Breast epithelium (tissue), 3 donors: ENCODE data around the gene CYP24A1.

Source experiments
- POLR2A ChIP-seq: fragments of 450-650 bp; IDR thresholded peaks from one replicate; pipeline ENCODE4 v1.6.1; 2016; ENCODE audit warnings: antibody characterized with exemption, mild to moderate bottlenecking, moderate library complexity
- POLR2AphosphoS5 ChIP-seq, 3 donors: sonication (generic); formaldehyde crosslinking; IDR thresholded peaks; one replicate each; pipeline ENCODE4 v1.6.1; 2017; ENCODE audit warnings: antibody characterized with exemption in 3 of 3
- TF ChIP-seq, protein P1 (sequence below), 3 donors: fragments of 450-650 bp; IDR thresholded peaks; one replicate each; pipeline ENCODE4 v1.5.1; 2016 to 2017; ENCODE audit warnings: antibody characterized with exemption in 3 of 3, mild to moderate bottlenecking in 3 of 3, moderate library complexity in 3 of 3

DNA sequence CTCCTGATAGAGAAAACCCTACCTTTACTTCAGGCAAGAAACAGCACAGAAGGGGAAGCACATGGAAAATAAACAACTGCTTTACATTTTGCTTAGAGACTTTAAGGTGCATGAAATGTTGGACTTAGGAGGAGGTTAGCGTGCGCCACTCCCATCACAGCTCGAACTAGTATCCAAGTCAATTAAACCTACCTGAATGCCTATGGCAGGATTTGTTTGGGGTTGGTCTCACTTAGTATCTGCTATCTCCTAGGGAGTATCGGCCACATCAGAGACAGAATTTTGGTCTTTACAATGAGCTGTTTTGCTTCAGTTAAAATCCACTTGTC lies 12.0 kb downstream of the CYP24A1 start:
- TF ChIP-seq POLR2A (no peak), POLR2AphosphoS5 (IDR thresholded peaks at IDR 0.05) (no peak)
- TF ChIP-seq, protein P1, sequence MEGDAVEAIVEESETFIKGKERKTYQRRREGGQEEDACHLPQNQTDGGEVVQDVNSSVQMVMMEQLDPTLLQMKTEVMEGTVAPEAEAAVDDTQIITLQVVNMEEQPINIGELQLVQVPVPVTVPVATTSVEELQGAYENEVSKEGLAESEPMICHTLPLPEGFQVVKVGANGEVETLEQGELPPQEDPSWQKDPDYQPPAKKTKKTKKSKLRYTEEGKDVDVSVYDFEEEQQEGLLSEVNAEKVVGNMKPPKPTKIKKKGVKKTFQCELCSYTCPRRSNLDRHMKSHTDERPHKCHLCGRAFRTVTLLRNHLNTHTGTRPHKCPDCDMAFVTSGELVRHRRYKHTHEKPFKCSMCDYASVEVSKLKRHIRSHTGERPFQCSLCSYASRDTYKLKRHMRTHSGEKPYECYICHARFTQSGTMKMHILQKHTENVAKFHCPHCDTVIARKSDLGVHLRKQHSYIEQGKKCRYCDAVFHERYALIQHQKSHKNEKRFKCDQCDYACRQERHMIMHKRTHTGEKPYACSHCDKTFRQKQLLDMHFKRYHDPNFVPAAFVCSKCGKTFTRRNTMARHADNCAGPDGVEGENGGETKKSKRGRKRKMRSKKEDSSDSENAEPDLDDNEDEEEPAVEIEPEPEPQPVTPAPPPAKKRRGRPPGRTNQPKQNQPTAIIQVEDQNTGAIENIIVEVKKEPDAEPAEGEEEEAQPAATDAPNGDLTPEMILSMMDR (IDR thresholded peaks at IDR 0.05), result no peak
